AG08396 (cell line): ENCODE measurements around the gene USP2.

Source experiments
- DNase-seq: peaks from one replicate; pipeline ENCODE4 v3.0.0; 2012; ENCODE audit warnings: low spot score, mixed read lengths

USP2 gene

GRCh38 chr11:119306373-119306890 is 75.1 kb downstream of the USP2 start:
- DNase-seq: no peak

- DNase-seq: no peak
Measured at GRCh38 chr11:119305556-119306372, 75.7 kb downstream of the USP2 start.
